B cell (primary cell): ENCODE data around the gene LPCAT3. TPM values are rescaled to one million over a fixed set of nuclear protein-coding genes. Genes with fewer than 3 reads are reported as not detected.

ENCODE experiments used
- ATAC-seq: fragments of 200-7000 bp; cut with Tn5 transposase; one replicate; pipeline ENCODE4 v1.10.0; 2021; ENCODE audit warnings: low read depth, mild to moderate bottlenecking, moderate number of reproducible peaks, moderate library complexity
- CTCF ChIA-PET: fragments of 350-600 bp; sonication (Branson Sonifier 250); formaldehyde crosslinking; loops from one replicate; lab custom pipeline; 2021; ENCODE audit warnings: antibody characterized with exemption, inconsistent platforms; lab: Charles Lee
- POLR2A ChIA-PET: fragments of 350-600 bp; sonication (Branson Sonifier 250); formaldehyde crosslinking; loops from one replicate; lab custom pipeline; 2021; ENCODE audit warnings: antibody characterized with exemption; lab: Charles Lee
- DNase-seq: peaks from one replicate; pipeline ENCODE4 v3.0.0; 2013
- H2AFZ ChIP-seq: 2 replicates; pipeline ENCODE4 v1.6.1; 2012; ENCODE audit warnings: mild to moderate bottlenecking, low read depth, low read length; ENCODE audit not compliant: insufficient read depth, poor library complexity, severe bottlenecking
- H3K27ac ChIP-seq, 2 donors: 1 replicate in 1 of 2; 2 replicates in 1 of 2; pipeline ENCODE4 v1.5.1; 2012 to 2013; ENCODE audit warnings: low read length in 2 of 2, mild to moderate bottlenecking in 2 of 2, moderate library complexity in 1 of 2
- H3K27me3 ChIP-seq, 4 experiments: fragments of 200-600 bp in 1 of 4; sonication (generic) in 1 of 4; replicated peaks in 1 of 4; 1 replicate in 2 of 4; 2 replicates in 2 of 4; pipeline versions ENCODE4 v1.6.1 to v1.7.0; 2013 to 2016; ENCODE audit warnings: low read length in 3 of 4, mild to moderate bottlenecking in 2 of 4, mixed read lengths in 1 of 4, moderate library complexity in 1 of 4; ENCODE audit not compliant: insufficient read depth in 4 of 4, control insufficient read depth in 3 of 4; ENCODE audit errors: control extremely low read depth in 1 of 4
- H3K36me3 ChIP-seq, 2 experiments: replicated peaks in 1 of 2; 1 replicate in 1 of 2; 2 replicates in 1 of 2; pipeline versions ENCODE4 v1.6.1 to v1.7.1; 2013; ENCODE audit warnings: low read length in 1 of 2; ENCODE audit not compliant: insufficient read depth in 2 of 2, control insufficient read depth in 1 of 2; ENCODE audit errors: control extremely low read depth in 1 of 2, extremely low read depth in 1 of 2
- H3K4me1 ChIP-seq, 2 donors: fragments of 200-600 bp in 1 of 2; sonication (generic) in 1 of 2; 1 replicate in 1 of 2; 2 replicates in 1 of 2; pipeline versions ENCODE4 v1.5.1 to v1.6.1; 2013 to 2017; ENCODE audit warnings: low read length in 2 of 2; ENCODE audit not compliant: control insufficient read depth in 2 of 2, insufficient read depth in 2 of 2
- H3K4me2 ChIP-seq: replicated peaks from 2 replicates; pipeline ENCODE3; 2012; ENCODE audit warnings: mild to moderate bottlenecking, low read depth, low read length; ENCODE audit not compliant: poor library complexity, severe bottlenecking
- H3K4me3 ChIP-seq, 5 experiments: fragments of 200-600 bp in 1 of 5; sonication (generic) in 1 of 5; 1 replicate in 3 of 5; 2 replicates in 2 of 5; pipeline versions ENCODE4 v1.5.1 to v1.7.0; 2011 to 2016; ENCODE audit warnings: low read length in 4 of 5, mild to moderate bottlenecking in 4 of 5, low read depth in 2 of 5, control low read depth in 1 of 5, moderate library complexity in 1 of 5; ENCODE audit not compliant: insufficient read depth in 1 of 5; ENCODE audit errors: control extremely low read depth in 1 of 5, extremely low read depth in 1 of 5
- H3K79me2 ChIP-seq: fragments of 200-600 bp; sonication (generic); one replicate; pipeline ENCODE4 v1.6.0; 2016; ENCODE audit warnings: low read length; ENCODE audit not compliant: control insufficient read depth, insufficient read depth
- H3K9ac ChIP-seq: fragments of 200-600 bp; sonication (generic); 2 replicates; pipeline ENCODE4 v1.6.1; 2017; ENCODE audit warnings: mild to moderate bottlenecking, low read length, moderate library complexity
- H3K9me3 ChIP-seq, 3 donors: one replicate each; pipeline versions ENCODE4 v1.6.1 to v1.7.1; 2013; ENCODE audit warnings: low read length in 2 of 3; ENCODE audit not compliant: control insufficient read depth in 2 of 3, insufficient read depth in 1 of 3; ENCODE audit errors: control extremely low read depth in 1 of 3
- H4K20me1 ChIP-seq: 2 replicates; pipeline ENCODE4 v1.6.0; 2012; ENCODE audit warnings: mild to moderate bottlenecking, low read length; ENCODE audit not compliant: insufficient read depth, control insufficient read depth, poor library complexity, severe bottlenecking
- H3K27ac Mint-ChIP-seq: one replicate; pipeline ENCODE4 v1.8.0; 2021; ENCODE audit warnings: mixed read lengths
- H3K27me3 Mint-ChIP-seq: one replicate; pipeline ENCODE4 v1.8.0; 2021; ENCODE audit warnings: mixed read lengths
- H3K4me1 Mint-ChIP-seq: one replicate; pipeline ENCODE4 v1.8.0; 2021; ENCODE audit warnings: mixed read lengths
- H3K4me3 Mint-ChIP-seq: one replicate; pipeline ENCODE4 v1.8.0; 2021; ENCODE audit warnings: mixed read lengths
- H3K9me3 Mint-ChIP-seq: one replicate; pipeline ENCODE4 v1.8.0; 2022; ENCODE audit warnings: mixed read lengths; ENCODE audit not compliant: insufficient read depth
- EZH2 ChIP-seq: IDR thresholded peaks from 2 replicates; pipeline ENCODE4 v1.6.1; 2012; ENCODE audit warnings: borderline replicate concordance, low read depth, mild to moderate bottlenecking, moderate library complexity, low read length; ENCODE audit not compliant: insufficient read depth, poor library complexity, severe bottlenecking
- WGBS: methylation state at CpG from one replicate; pipeline ENCODE4 v1.1.5; 2013; ENCODE audit warnings: missing lambda C conversion rate; ENCODE audit not compliant: insufficient coverage; 5-methylcytosine and 5-hydroxymethylcytosine counted together
- intact Hi-C: fragments of 100-400 bp; cut with micrococcal nuclease; formaldehyde crosslinking; loops from one replicate; pipeline ENCODE4 v1.10.0; 2022
- polyA plus RNA-seq: library from polyadenylated mRNA; depleted of rRNA; stranded (reverse); fragments of >200 nt; gene quantifications from 2 replicates; pipeline ENCODE4 v1.2.3, GENCODE V29; 2012
- total RNA-seq, 2 donors: library from RNA; stranded (reverse); fragments of 120-200 nt in 1 of 2; gene quantifications; 1 replicate in 1 of 2; 2 replicates in 1 of 2; pipeline versions ENCODE4 v1.2.3 to v1.2.4, GENCODE V29; 2013 to 2022
- TF ChIP-seq, protein P1 (sequence below): fragments of 200-600 bp; IDR thresholded peaks from one replicate; pipeline ENCODE4 v1.8.0; 2022; ENCODE audit warnings: antibody characterized with exemption, mild to moderate bottlenecking

LPCAT3 gene
- total and polyA plus RNA-seq, 2 donors (not counting 1 experiment from before 2014, with no cell fraction given): 17.6 to 26.2 TPM

DNA sequence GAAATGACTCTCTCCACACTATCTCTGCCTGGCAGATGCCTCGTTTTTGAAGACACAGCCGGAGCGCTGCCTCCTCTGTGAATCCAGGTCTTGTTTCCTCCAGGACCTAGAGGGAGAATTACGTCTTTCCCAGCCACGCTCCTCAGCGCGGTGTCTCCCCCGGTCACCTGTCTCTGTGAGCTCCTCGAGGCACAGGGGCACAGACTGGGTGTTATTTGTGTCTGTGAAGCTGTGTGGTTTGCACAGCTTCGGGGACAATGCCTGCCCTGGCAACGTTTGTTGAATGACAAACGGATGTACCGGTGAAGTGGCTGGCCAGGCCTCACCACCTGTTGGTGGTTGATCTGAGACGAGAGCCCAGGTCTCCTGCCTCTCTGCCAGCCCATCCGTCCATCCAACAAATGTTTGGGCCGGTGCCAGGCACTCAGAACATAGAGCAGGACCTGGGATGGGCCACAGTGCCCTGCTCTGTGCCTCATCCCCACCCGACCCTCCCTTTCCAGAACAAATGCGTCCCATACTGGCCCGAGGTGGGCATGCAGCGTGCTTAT, 61.0 kb downstream of the LPCAT3 start:
- Histone ChIP-seq H3K9me3 (no peaks in the 10 kb centered on the region), H3K36me3 (peaks cover 0 to 97% of the 10 kb centered on the region in 2 experiments), H3K9ac (peak overlapping the region; percentile 95), H2AFZ (no peak overlapping the region), H3K79me2 (peaks cover 82% of the 10 kb centered on the region), H3K4me1 (peaks cover 83 to 87% of the 10 kb centered on the region in 2 donors), H3K4me2 (peak overlapping the region; percentile 92), H3K27me3 (no peaks in the 10 kb centered on the region), H3K4me3 (peak overlapping the region in 3 of 5 experiments; percentile 2 to 98 (median 10)), H4K20me1 (peaks cover 52% of the 10 kb centered on the region), H3K27ac (peak overlapping the region; percentile 95 to 99)
- peak overlapping the region; percentile 98 for H3K4me3 Mint-ChIP-seq
- POLR2A ChIA-PET: interaction anchor here (18.2 kb wide), 1 partner anchor 13 kb away, joined by 662 read pairs; the partner anchor contains the start of genes C12orf57, PTPN6 and RNU7-1
- no peak for DNase-seq
- WGBS: 70% methylated on average over 14 of the region's 20 CpGs
- no peaks in the 10 kb centered on the region for H3K9me3 Mint-ChIP-seq
- no peak for TF ChIP-seq EZH2
- TF ChIP-seq, protein P1, sequence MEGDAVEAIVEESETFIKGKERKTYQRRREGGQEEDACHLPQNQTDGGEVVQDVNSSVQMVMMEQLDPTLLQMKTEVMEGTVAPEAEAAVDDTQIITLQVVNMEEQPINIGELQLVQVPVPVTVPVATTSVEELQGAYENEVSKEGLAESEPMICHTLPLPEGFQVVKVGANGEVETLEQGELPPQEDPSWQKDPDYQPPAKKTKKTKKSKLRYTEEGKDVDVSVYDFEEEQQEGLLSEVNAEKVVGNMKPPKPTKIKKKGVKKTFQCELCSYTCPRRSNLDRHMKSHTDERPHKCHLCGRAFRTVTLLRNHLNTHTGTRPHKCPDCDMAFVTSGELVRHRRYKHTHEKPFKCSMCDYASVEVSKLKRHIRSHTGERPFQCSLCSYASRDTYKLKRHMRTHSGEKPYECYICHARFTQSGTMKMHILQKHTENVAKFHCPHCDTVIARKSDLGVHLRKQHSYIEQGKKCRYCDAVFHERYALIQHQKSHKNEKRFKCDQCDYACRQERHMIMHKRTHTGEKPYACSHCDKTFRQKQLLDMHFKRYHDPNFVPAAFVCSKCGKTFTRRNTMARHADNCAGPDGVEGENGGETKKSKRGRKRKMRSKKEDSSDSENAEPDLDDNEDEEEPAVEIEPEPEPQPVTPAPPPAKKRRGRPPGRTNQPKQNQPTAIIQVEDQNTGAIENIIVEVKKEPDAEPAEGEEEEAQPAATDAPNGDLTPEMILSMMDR: no peak
- intact Hi-C loops: no loop called here
- peak overlapping the region; percentile 98 for H3K27ac Mint-ChIP-seq
- ATAC-seq: no peak
- peaks cover 97% of the 10 kb centered on the region for H3K4me1 Mint-ChIP-seq
- CTCF ChIA-PET: interaction anchor here (3.5 to 13.5 kb wide), 4 partner anchors 8 to 86 kb away, joined by 17 to 944 read pairs (median 114); partner anchors contain the start of genes C12orf57, PTPN6, RNU7-1 and SPSB2
- H3K27me3 Mint-ChIP-seq: no peaks in the 10 kb centered on the region
